CD4-positive, alpha-beta memory T cell (primary cell): Measurements from ENCODE around the gene TM4SF5. TPM values are rescaled to one million over a fixed set of nuclear protein-coding genes. Genes with fewer than 3 reads are reported as not detected.

Experiments used
- CTCF ChIA-PET: fragments of 350-600 bp; sonication (Branson Sonifier 250); formaldehyde crosslinking; loops from one replicate; lab custom pipeline; 2021; ENCODE audit warnings: inconsistent platforms; ENCODE audit not compliant: partially characterized antibody; lab: Charles Lee
- POLR2A ChIA-PET: fragments of 350-600 bp; sonication (Branson Sonifier 250); formaldehyde crosslinking; loops from one replicate; lab custom pipeline; 2021; ENCODE audit not compliant: partially characterized antibody; lab: Charles Lee
- DNase-seq, 5 donors: peaks; one replicate each; pipeline versions ENCODE4 v3.0.0 to v3.0.0-alpha.2; 2020 to 2022; ENCODE audit warnings: mixed read lengths in 1 of 5
- H3K27ac ChIP-seq: one replicate; pipeline ENCODE4 v1.7.0; 2013; ENCODE audit warnings: low read depth, low read length
- H3K27me3 ChIP-seq: 2 replicates; pipeline ENCODE4 v1.7.0; 2013; ENCODE audit warnings: mild to moderate bottlenecking, low read length, moderate library complexity; ENCODE audit not compliant: insufficient read depth
- H3K36me3 ChIP-seq: 2 replicates; pipeline ENCODE4 v1.7.0; 2013; ENCODE audit warnings: mild to moderate bottlenecking, low read length, moderate library complexity; ENCODE audit not compliant: insufficient read depth
- H3K4me1 ChIP-seq: 2 replicates; pipeline ENCODE4 v1.7.0; 2013; ENCODE audit warnings: mild to moderate bottlenecking, low read length, moderate library complexity; ENCODE audit not compliant: insufficient read depth
- H3K4me3 ChIP-seq, 2 donors: one replicate each; pipeline ENCODE4 v1.7.0; 2013; ENCODE audit warnings: low read length in 2 of 2, mild to moderate bottlenecking in 1 of 2
- H3K9me3 ChIP-seq, 2 donors: one replicate each; pipeline ENCODE4 v1.7.0; 2013; ENCODE audit warnings: low read length in 2 of 2, control low read depth in 1 of 2; ENCODE audit not compliant: control insufficient read depth in 1 of 2
- H3K27ac Mint-ChIP-seq, 7 donors: one replicate each; pipeline ENCODE4 v1.8.0; 2020 to 2021; ENCODE audit warnings: mixed read lengths in 7 of 7, mild to moderate bottlenecking in 6 of 7, inconsistent platforms in 3 of 7, moderate library complexity in 3 of 7
- H3K27me3 Mint-ChIP-seq, 2 donors: one replicate each; pipeline ENCODE4 v1.8.0; 2020 to 2021; ENCODE audit warnings: mixed read lengths in 2 of 2
- H3K36me3 Mint-ChIP-seq, 2 donors: one replicate each; pipeline ENCODE4 v1.8.0; 2020 to 2021; ENCODE audit warnings: mixed read lengths in 2 of 2, inconsistent platforms in 1 of 2, mild to moderate bottlenecking in 1 of 2
- H3K4me1 Mint-ChIP-seq, 4 donors: one replicate each; pipeline ENCODE4 v1.8.0; 2020 to 2021; ENCODE audit warnings: mixed read lengths in 4 of 4, mild to moderate bottlenecking in 1 of 4
- H3K4me3 Mint-ChIP-seq, 8 donors: one replicate each; pipeline ENCODE4 v1.8.0; 2020 to 2021; ENCODE audit warnings: mixed read lengths in 8 of 8, mild to moderate bottlenecking in 7 of 8, moderate library complexity in 6 of 8, inconsistent platforms in 3 of 8
- H3K9me3 Mint-ChIP-seq, 8 donors: one replicate each; pipeline ENCODE4 v1.8.0; 2020 to 2021; ENCODE audit warnings: mixed read lengths in 8 of 8, mild to moderate bottlenecking in 5 of 8, inconsistent platforms in 3 of 8, moderate library complexity in 1 of 8
- intact Hi-C: fragments of 100-400 bp; cut with micrococcal nuclease; formaldehyde crosslinking; loops from one replicate; pipeline ENCODE4 v1.15.1; 2023
- polyA plus RNA-seq, 2 donors: library from polyadenylated mRNA; unstranded; fragments of 300-500 nt; fragmentation: Illumina TruSeq; gene quantifications; one replicate each; pipeline ENCODE4 v1.2.3, GENCODE V29; 2021
- total RNA-seq, 2 experiments: library from RNA; stranded (reverse); gene quantifications; one replicate each; pipeline ENCODE4 v1.2.3, GENCODE V29; 2021

TM4SF5 gene
- total RNA-seq (not detected), polyA plus RNA-seq (not detected)

DNA sequence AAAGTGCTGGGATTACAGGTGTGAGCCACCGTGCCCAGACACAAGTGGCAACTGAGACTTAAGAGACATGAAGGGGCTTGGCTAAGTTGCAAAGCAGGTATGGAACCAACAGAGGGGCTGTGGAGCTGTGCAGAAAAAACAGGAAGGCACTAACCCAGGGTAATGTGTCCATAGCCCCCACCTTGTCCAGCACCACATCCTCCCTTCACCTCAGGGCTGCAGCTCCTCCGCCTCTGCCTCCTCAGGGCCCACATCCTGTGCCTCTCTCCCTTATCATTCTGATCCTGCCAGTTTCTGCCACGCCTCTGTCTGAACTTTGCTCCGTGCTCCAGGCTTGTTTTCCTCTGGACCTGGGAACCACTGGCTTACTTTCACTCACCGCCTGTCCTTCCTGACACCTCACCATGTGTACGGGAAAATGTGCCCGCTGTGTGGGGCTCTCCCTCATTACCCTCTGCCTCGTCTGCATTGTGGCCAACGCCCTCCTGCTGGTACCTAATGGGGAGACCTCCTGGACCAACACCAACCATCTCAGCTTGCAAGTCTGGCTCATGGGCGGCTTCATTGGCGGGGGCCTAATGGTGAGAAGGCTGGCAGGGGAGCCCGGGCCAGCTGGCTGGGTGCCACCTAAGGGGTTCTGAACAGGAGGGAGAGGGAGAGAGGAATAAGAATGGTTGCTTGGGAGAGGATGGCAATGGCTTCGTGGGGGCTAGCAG lies at the start of gene TM4SF5:
TSS of gene TM4SF5 (plus strand) at position 368 of the 716 bp plus-strand sequence. CDS start at position 405, 37 bp downstream.
- H3K4me3 Mint-ChIP-seq, result peak within 1 kb of the TSS in 2 of 8 donors; percentile 40 to 58

GRCh38 chr17:4722678-4723240 lies 48.9 kb upstream of the TM4SF5 start:
- H3K4me1 Mint-ChIP-seq, result peaks cover 0 to 15% (median 4%) of the 10 kb centered on the region in 4 donors
- H3K27ac Mint-ChIP-seq, result peak overlapping the region in 4 of 7 donors; percentile 4 to 70 (median 24)

More for the DNA sequence above, at the start of gene TM4SF5:
- Histone ChIP-seq H3K27ac (no peak within 1 kb of the TSS), H3K9me3 (no peaks in the 10 kb centered on the region), H3K27me3 (no peaks in the 10 kb centered on the region), H3K4me3 (no peak within 1 kb of the TSS), H3K36me3 (no peaks in the 10 kb centered on the region), H3K4me1 (peaks cover 7% of the 10 kb centered on the region)
- Mint-ChIP-seq H3K36me3 (no peaks in the 10 kb centered on the region), H3K4me1 (peaks cover 7 to 15% (median 9%) of the 10 kb centered on the region in 4 donors), H3K27ac (peak within 1 kb of the TSS in 1 of 7 donors; percentile 62), H3K9me3 (no peaks in the 10 kb centered on the region), H3K27me3 (peaks cover 1 to 7% of the 10 kb centered on the region in 2 donors)
- intact Hi-C loops, result no loop called here
- POLR2A ChIA-PET, result interaction anchor here (0.6 to 2.1 kb wide), 3 partner anchors 18 to 274 kb away, joined by 4 to 9 read pairs (median 4); partner anchors contain the start of genes C17orf107 and GLTPD2
- CTCF ChIA-PET, result interaction anchor here (2.1 kb wide), 1 partner anchor 19 kb away, joined by 8 read pairs; no protein-coding TSS in a partner anchor
- no peak for DNase-seq

GRCh38 chr17:4724650-4725049 lies 47.0 kb upstream of the TM4SF5 start:
- POLR2A ChIA-PET, result interaction anchor here (0.5 to 1.1 kb wide), 4 partner anchors 9 to 240 kb away, joined by 3 to 5 read pairs (median 3); partner anchors contain the start of gene ARRB2
- CTCF ChIA-PET, result no interaction called here
- H3K27ac Mint-ChIP-seq, result no peak overlapping the region

More at GRCh38 chr17:4722678-4723240, 48.9 kb upstream of the TM4SF5 start:
- Histone ChIP-seq H3K27me3 (no peaks in the 10 kb centered on the region), H3K27ac (no peak overlapping the region), H3K9me3 (no peaks in the 10 kb centered on the region), H3K4me1 (no peaks in the 10 kb centered on the region), H3K4me3 (no peak overlapping the region), H3K36me3 (peaks cover 33% of the 10 kb centered on the region)
- CTCF ChIA-PET, result no interaction called here
- no peaks in the 10 kb centered on the region for H3K27me3 Mint-ChIP-seq
- POLR2A ChIA-PET, result interaction anchor here (0.8 to 2.9 kb wide), 5 partner anchors 8 to 12 kb away, joined by 3 to 27 read pairs (median 5); partner anchors contain the start of genes ARRB2 and MED11
- DNase-seq, result no peak
- H3K36me3 Mint-ChIP-seq, result peaks cover 27 to 33% of the 10 kb centered on the region in 2 donors
- H3K9me3 Mint-ChIP-seq, result no peaks in the 10 kb centered on the region
- no peak overlapping the region for H3K4me3 Mint-ChIP-seq
- intact Hi-C loops, result no loop called here

DNA sequence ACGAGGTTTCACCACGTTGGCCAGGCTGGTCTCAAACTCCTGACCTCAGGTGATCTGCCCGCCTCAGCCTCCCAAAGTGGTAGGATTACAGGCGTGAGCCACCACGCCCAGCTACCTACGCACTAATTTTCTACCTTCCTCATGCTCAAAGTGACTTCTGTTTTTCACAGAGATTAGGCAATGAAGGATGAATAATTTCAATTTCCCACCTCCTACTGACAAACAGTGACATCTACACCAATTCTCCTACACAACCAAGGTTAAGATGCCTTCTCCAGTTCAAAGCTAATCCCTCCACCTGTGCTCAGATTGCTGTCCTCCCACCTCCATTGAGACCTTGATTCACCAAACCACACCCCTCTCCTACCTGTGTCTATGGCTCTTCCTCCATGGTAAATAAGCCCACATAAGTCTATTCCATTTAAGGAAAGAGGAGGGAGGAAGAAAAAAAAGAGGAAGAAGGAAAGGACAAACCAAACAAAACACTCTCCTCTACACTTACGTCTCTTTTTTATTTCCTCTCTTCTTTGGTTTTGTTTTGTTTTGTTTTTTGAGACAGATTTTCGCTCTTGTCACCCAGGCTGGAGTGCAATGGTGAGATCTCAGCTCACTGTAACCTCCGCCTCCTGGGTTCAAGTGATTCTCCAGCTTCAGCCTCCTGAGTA lies 45.9 kb upstream of the TM4SF5 start:
- no peak overlapping the region for H3K27ac ChIP-seq
- H3K4me3 Mint-ChIP-seq, result no peak overlapping the region
- no peaks in the 10 kb centered on the region for H3K27me3 ChIP-seq
- ChIA-PET POLR2A (no interaction called here), CTCF (interaction anchor here (1.7 kb wide), 1 partner anchor 173 kb away, joined by 5 read pairs; the partner anchor contains the start of gene C17orf107)
- peaks cover 9 to 12% of the 10 kb centered on the region in 2 donors for H3K36me3 Mint-ChIP-seq
- no peak overlapping the region for H3K27ac Mint-ChIP-seq
- H3K9me3 Mint-ChIP-seq, result no peaks in the 10 kb centered on the region
- H3K4me1 ChIP-seq, result peaks cover 4% of the 10 kb centered on the region
- no peak for DNase-seq
- peaks cover 4% of the 10 kb centered on the region for H3K36me3 ChIP-seq
- intact Hi-C loops, result no loop called here
- H3K27me3 Mint-ChIP-seq, result no peaks in the 10 kb centered on the region
- H3K9me3 ChIP-seq, result no peaks in the 10 kb centered on the region
- no peak overlapping the region for H3K4me3 ChIP-seq
- H3K4me1 Mint-ChIP-seq, result peaks cover 4 to 19% (median 6%) of the 10 kb centered on the region in 4 donors

More at GRCh38 chr17:4724650-4725049, 47.0 kb upstream of the TM4SF5 start:
- H3K27me3 Mint-ChIP-seq, result no peaks in the 10 kb centered on the region
- peaks cover 19 to 20% of the 10 kb centered on the region in 2 donors for H3K36me3 Mint-ChIP-seq
- H3K4me1 Mint-ChIP-seq, result peaks cover 0 to 15% (median 2%) of the 10 kb centered on the region in 4 donors
- Histone ChIP-seq H3K27ac (no peak overlapping the region), H3K36me3 (peaks cover 14% of the 10 kb centered on the region), H3K4me3 (no peak overlapping the region), H3K9me3 (no peaks in the 10 kb centered on the region), H3K27me3 (no peaks in the 10 kb centered on the region), H3K4me1 (no peaks in the 10 kb centered on the region)
- H3K9me3 Mint-ChIP-seq, result no peaks in the 10 kb centered on the region
- no peak for DNase-seq
- intact Hi-C loops, result no loop called here
- no peak overlapping the region for H3K4me3 Mint-ChIP-seq

DNA sequence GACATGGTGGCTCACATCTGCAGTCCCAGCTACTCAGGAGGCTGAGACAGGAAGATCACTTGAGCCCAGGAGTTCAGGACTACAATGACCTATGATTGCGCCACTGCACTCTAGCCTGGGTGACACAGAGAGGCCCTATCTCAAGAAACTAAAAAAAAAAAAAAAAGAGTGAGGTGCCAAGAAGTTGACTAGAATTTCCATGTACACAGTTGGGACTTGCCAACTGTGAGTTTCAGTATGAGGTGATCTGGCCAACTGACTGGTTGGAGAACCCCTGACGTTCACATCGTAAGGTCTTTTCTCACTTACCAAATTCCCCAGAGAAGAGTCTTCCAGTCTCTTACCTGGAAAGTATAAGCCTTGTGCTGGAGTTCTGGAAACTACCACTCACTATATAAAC lies 43.6 kb upstream of the TM4SF5 start:
- H3K27ac ChIP-seq, result no peak overlapping the region
- no peak for DNase-seq

DNA sequence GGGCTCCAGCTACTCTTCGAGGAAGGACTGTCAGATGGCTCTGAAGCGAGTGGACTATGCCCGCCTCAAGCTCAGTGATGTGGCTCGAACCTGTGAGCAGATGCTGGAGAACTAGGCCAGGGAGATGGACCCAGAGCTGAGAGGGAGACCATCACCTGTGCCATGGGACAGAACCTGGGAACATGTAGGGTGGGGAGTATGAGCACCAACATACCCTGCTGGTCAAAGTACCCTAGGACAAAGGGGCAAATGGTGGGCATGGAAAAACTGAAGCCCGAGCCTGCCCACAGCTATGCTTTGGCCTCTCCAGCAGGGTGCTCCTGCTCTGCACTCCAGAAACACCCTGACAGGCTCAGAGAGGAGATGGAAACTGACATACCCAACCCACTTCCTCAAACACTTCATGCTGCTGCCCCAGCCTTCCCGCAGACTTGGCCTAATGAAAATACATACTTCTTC lies 38.6 kb upstream of the TM4SF5 start:
- no peaks in the 10 kb centered on the region for H3K27me3 ChIP-seq
- peak overlapping the region in 2 of 8 donors; percentile 51 to 67 for H3K4me3 Mint-ChIP-seq
- peaks cover 4% of the 10 kb centered on the region for H3K36me3 ChIP-seq
- peaks cover 9 to 32% (median 16%) of the 10 kb centered on the region in 4 donors for H3K4me1 Mint-ChIP-seq
- no peak for DNase-seq
- H3K27ac Mint-ChIP-seq, result peak overlapping the region in 1 of 7 donors; percentile 90
- no peaks in the 10 kb centered on the region for H3K9me3 Mint-ChIP-seq
- no peaks in the 10 kb centered on the region for H3K9me3 ChIP-seq
- CTCF ChIA-PET, result interaction anchor here (1.1 to 3.1 kb wide), 6 partner anchors 18 to 149 kb away, joined by 3 to 28 read pairs (median 10); partner anchors contain the start of genes ARRB2 and GLTPD2
- peaks cover 0 to 4% of the 10 kb centered on the region in 2 donors for H3K36me3 Mint-ChIP-seq
- POLR2A ChIA-PET, result interaction anchor here (3.9 kb wide), 1 partner anchor 20 kb away, joined by 52 read pairs; the partner anchor contains the start of gene ARRB2
- H3K27me3 Mint-ChIP-seq, result no peaks in the 10 kb centered on the region
- no peak overlapping the region for H3K4me3 ChIP-seq
- intact Hi-C loops, result loop anchor here (5.0 kb wide), 1 partner anchor 209 kb away; the partner anchor contains the start of genes RNF167 and SLC25A11
- peaks cover 18% of the 10 kb centered on the region for H3K4me1 ChIP-seq
- H3K27ac ChIP-seq, result no peak overlapping the region

More for the DNA sequence above, 43.6 kb upstream of the TM4SF5 start:
- ChIA-PET CTCF (no interaction called here), POLR2A (interaction anchor here (1.1 kb wide), 1 partner anchor 17 kb away, joined by 3 read pairs; no protein-coding TSS in a partner anchor)
- Histone ChIP-seq H3K27me3 (no peaks in the 10 kb centered on the region), H3K4me3 (no peak overlapping the region), H3K9me3 (no peaks in the 10 kb centered on the region), H3K4me1 (peaks cover 17% of the 10 kb centered on the region), H3K36me3 (peaks cover 4% of the 10 kb centered on the region)
- Mint-ChIP-seq H3K27ac (no peak overlapping the region), H3K4me3 (no peak overlapping the region), H3K27me3 (no peaks in the 10 kb centered on the region), H3K36me3 (peaks cover 0 to 4% of the 10 kb centered on the region in 2 donors), H3K4me1 (peaks cover 9 to 26% (median 16%) of the 10 kb centered on the region in 4 donors), H3K9me3 (no peaks in the 10 kb centered on the region)
- intact Hi-C loops, result no loop called here
